ENCODE results near the gene SLC66A3.
A peak's percentile ranks its signal among the peaks of the same experiment; 100 is the strongest.

- TF ChIP-seq ZNF707 (tag by site-specific recombination; IDR thresholded peaks at IDR 0.05) (no peak), CTCF (tag by site-specific recombination; IDR thresholded peaks at IDR 0.05) (peak; percentile 48; the same call in 1 of the 2 replicates), ZBTB7A (tag by site-specific recombination; IDR thresholded peaks at IDR 0.05; ENCODE audit: low read depth) (no peak), SP2 (tag by site-specific recombination; IDR thresholded peaks at IDR 0.05) (no peak), ZBTB1 (tag by site-specific recombination; IDR thresholded peaks at IDR 0.05) (no peak), ZNF660 (tag by site-specific recombination; IDR thresholded peaks at IDR 0.05) (no peak), HOXD13 (CRISPR knock-in tag; IDR thresholded peaks at IDR 0.05; ENCODE audit: borderline replicate concordance) (no peak), ZNF132 (tag by site-specific recombination; IDR thresholded peaks at IDR 0.05; ENCODE audit: borderline replicate concordance) (no peak), ZSCAN23 (tag by site-specific recombination; IDR thresholded peaks at IDR 0.05) (no peak), KLF17 (tag by site-specific recombination; IDR thresholded peaks at IDR 0.05) (no peak)
Observed at GRCh38 chr2:11123856-11124759, 31.2 kb upstream of the SLC66A3 start.
